Measurements from ENCODE around the gene ASIC1.

DNA sequence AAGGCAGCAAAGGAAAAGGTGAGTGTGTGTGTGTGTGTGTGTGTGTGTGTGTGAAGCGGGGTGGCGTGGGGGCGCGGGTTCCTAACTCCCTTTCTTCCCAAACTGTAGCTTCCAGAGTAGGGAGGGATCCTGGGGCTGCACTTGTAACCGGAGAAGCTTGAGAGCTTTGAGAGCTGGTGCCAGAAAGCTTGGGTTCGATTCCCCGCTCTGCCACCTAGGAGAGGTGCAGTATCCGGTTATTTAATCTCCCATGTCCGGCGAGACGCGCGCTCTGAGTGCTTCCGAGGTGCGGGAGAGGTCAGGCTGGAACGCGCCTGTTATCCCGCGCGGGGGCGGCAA lies 24.9 kb upstream of the ASIC1 start:
- no peak for TF ChIP-seq POLR2AphosphoS5 (IDR thresholded peaks at IDR 0.05; ENCODE audit: low read depth, low read length)
- no peak for TF ChIP-seq POLR2A (IDR thresholded peaks at IDR 0.05; ENCODE audit: low read depth, low read length)
- TF ChIP-seq TAF1 (IDR thresholded peaks at IDR 0.05; ENCODE audit: borderline replicate concordance, low read depth, low read length), result no peak

All from GM12892 (cell line).